Activated CD8-positive, alpha-beta memory T cell treated with anti-CD3 and anti-CD28 coated beads, Interleukin-2, amount 50 U/mL, for 1 hour (primary cell): Measurements from ENCODE around the gene POLRMT.
"Not testable (repeated sequence)": the region's sequence is repeated elsewhere in the genome, so short reads cannot be mapped to it uniquely, and the experiment has no call there.

Experiments used
- DNase-seq: peaks from one replicate; pipeline ENCODE4 v3.0.0-alpha.2; 2020; ENCODE audit errors: extremely low read depth

POLRMT gene

DNA sequence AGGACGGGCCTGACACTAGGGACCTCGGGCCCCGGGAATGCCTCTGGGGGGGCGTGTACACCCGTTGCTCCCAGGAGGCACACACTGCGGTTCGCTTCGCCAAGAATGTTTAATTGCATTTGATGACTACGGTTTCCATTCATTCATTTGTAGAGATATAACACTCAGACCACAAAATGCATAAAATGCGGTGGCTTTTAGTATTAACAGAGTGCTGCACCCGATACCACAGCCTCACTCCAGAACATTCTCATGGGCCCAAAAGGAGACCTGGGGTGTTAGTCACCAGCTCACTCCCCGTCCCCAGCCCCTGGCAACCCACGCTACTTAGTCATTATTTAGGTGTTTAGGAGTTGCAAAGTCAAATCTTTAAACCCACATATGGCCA lies 21.9 kb downstream of the POLRMT start:
- DNase-seq: no peak

DNA sequence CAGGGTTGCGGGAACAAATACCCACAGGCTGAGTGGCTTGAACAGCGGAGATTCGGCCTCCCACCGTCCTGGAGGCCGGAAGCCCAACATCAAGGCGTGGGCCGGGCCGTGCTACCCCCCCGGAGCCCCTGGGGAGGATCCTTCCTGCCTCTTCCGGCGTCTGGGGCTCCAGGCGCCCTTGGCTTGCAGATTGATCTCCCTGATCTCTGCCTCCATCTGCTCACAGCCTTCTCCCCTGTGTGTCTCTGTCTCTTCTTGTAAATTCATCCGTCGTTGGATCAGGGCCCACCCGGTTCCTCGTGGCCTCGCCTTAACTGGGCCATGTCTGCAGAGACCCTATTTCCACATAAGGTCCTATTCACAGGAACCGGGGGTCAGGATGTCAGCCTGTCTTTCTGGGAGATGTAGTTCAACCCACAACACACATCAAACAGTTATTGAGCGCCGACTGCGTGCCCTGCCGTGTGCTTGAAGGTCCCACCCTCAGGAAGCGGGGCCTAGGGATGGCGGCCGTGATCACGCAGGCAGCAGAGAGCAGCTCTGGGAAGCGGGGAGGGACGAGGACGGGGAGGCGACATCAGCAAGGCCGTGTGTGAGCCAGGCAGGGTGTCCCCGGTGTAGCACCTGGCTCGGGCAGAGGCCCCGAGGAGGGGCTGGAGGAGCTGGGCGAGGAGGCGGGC lies 22.4 kb downstream of the POLRMT start:
- DNase-seq: no peak

DNA sequence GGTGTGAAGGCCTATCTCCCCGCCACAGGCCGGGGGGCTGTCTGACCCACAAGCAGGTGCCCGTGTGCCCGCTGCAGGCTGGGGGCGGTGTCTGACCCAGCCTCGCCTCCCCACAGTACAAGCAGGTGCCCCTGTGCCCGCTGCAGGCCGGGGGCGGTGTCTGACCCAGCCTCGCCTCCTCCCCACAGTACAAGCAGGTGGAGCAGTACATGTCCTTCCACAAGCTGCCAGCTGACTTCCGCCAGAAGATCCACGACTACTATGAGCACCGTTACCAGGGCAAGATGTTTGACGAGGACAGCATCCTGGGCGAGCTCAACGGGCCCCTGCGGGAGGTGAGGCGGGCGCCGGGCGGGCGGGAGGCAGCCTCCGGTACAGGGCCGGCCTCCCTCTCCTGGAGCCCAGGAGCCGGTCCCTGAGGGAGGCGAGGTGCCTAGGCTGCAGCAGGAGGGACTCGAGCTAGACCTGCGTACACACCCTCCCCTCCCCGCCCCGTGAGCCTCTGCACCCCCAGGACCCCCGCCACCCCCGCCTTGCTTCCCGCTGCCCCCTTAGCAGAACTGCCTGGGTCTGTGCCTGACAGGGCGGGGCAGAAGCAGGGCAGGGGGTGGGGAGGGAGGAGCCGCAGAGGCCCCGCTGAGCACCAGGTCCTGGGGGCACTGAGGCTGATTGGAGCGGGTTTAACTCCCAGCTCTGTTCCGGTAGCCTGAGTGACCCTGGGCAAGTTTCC lies 23.1 kb downstream of the POLRMT start:
- DNase-seq: no peak

DNA sequence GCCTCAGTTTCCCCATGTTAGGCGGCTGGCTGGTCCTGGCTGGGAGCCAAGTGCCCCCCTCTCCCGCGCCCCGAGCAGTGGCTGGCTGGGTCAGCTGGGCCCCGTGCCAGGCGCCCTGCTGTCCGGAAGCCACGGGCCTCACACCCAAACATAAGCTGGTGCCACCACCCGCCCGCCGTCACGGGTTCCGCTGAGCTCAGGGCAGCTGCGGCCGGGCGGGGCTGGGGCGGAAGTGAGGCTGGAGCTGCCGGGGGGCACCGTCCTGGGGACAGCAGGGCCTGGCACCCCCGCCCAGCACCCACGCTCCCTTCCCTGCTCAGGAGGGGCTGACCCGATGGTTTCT lies 24.4 kb downstream of the POLRMT start:
- DNase-seq: no peak

DNA sequence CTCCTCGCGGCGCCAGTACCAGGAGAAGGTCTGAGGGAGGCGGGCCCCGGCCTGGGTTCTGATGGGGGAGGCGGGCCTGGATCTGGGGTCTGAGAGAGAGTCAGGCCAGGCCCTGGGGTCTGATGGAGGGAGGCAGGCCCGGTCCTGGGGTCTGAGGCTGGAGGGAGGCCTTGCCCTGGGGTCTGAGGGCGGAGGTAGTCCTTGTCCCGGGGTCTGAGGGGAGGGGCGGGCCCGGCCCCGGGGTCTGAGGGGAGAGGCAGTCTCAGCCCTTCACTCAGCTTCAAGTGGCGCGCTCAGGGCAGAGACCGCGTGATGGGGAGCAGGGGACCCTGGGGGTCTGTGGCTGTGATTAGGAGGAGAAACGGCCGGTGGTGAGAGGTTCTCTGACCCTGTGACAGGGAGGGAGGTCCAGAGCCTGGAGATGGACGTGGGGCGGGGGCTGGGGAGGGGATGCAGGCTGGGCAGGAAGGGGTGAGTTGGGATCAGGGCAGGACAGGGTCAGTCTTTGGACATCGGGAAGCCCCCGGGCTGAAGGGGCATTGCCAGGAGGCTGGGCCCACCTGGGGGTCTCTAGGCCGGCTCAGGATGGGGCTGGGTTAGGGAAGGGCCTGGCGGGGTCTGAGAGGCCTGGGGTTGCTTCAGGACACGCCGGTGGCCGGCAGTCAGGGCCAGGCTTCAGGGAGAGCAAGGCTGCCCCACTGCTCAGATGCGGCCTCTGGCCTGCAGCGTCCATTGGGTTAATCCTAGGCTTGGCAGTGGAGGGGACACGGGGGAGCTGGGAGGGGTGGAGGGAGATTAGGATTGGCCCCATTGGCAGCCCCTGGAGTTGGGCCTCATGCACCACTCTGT lies 25.0 kb downstream of the POLRMT start:
- no peak for DNase-seq

DNA sequence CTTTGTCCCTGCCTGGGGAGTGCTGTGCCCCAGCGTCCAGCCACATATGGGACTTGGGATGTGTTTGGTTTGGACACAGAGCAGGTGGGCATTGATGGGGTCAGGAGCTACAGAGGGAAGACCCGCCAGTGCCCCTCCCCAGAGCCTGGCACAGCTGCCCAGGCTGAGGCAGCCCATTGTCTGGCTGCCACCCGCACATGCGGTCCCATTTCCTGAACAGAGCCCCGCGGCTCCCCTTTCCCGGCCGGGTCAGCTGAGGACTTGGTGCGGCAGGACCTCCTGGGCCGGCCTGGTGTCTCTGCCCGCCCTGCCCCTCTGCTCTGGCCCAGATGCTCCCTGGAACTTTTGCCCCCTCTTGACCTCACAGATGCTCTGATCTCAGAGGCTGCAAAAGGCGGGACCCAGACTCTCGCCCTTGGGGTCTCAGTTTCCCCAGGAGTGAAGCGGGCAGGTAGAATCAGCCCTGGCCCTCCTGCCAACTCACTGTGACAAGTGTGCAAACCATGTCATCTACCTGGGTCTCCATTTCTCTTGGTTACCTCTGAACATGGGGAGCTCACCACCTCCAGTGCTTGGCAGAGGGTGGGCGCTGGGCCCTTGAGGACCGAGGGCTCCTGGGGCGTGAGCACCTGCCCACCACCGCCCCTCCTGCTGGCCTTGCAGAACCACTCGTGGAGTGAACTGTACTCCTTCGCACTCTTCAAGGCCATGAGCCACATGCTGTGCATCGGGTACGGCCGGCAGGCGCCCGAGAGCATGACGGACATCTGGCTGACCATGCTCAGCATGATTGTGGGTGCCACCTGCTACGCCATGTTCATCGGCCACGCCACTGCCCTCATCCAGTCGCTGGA lies 25.8 kb downstream of the POLRMT start:
- no peak for DNase-seq

DNA sequence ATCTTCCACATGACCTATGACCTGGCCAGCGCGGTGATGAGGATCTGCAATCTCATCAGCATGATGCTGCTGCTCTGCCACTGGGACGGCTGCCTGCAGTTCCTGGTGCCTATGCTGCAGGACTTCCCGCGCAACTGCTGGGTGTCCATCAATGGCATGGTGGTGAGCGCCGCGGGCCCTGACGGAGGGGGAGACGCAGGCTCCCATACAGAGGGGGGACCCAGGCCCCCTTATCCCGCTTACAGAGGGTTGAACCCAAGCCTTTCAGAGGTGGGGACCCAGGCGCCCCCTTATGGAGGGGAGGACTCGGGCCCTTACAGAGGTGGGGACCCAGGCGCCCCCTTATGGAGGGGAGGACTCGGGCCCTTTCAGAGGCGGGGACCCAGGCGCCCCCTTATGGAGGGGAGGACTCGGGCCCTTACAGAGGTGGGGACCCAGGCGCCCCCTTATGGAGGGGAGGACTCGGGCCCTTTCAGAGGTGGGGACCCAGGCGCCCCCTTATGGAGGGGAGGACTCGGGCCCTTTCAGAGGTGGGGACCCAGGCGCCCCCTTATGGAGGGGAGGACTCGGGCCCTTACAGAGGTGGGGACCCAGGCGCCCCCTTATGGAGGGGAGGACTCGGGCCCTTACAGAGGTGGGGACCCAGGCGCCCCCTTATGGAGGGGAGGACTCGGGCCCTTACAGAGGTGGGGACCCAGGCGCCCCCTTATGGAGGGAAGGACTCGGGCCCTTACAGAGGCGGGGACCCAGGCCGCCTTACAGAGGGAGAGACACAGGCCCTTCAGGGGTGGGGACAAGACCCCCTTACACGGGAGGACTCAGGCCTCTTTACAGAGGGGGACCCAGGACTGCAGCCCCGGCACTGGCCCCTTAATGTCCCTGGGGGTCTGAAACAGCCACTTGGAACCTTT lies 28.0 kb downstream of the POLRMT start:
- DNase-seq: not testable (repeated sequence)

DNA sequence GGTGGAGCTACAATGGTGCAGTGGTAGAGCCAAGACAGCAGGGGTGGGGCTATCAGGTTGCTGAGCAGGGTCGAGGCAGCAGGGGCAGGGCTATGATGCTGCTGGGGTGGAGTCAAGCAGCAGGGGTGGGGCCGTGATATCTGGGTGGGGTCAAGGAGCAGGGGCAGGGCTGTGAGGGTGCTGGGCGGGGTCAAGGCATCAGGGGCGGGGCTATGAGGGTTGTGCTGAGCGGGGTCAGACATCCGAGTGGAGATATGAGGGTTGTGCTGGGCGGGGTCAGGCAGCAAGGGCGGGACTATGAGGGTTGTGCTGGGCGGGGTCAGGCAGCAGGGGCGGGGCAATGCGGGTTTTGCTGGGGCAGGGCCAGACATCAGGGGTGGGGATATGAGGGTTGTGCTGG lies 29.0 kb downstream of the POLRMT start:
- DNase-seq: no peak

DNA sequence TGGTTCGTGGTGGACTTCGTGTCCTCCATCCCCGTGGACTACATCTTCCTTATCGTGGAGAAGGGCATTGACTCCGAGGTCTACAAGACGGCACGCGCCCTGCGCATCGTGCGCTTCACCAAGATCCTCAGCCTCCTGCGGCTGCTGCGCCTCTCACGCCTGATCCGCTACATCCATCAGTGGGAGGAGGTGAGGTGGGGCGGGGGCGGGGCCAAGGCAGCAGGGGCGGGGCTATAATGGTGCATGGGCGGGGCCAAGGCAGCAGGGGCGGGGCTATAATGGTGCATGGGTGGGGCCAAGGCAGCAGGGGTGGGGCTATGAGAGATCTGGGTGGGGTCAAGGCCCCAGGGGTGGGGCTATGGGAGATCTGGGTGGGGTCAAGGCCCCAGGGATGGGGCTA lies 29.6 kb downstream of the POLRMT start:
- not testable (repeated sequence) for DNase-seq

DNA sequence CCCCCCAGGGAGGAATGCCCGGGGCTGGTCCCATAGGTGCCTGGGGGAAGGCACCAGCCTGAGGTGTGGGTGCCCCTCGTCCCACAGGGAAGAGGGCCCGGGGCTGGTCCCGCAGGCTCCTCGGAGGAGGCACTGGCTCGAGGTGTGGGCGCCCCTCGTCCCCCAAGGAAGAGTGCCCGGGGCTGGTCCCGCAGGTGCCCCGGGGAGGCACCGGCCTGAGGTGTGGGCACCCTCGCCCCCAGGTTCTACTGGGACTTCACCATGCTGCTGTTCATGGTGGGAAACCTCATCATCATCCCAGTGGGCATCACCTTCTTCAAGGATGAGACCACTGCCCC lies 30.1 kb downstream of the POLRMT start:
- DNase-seq: not testable (repeated sequence)

DNA sequence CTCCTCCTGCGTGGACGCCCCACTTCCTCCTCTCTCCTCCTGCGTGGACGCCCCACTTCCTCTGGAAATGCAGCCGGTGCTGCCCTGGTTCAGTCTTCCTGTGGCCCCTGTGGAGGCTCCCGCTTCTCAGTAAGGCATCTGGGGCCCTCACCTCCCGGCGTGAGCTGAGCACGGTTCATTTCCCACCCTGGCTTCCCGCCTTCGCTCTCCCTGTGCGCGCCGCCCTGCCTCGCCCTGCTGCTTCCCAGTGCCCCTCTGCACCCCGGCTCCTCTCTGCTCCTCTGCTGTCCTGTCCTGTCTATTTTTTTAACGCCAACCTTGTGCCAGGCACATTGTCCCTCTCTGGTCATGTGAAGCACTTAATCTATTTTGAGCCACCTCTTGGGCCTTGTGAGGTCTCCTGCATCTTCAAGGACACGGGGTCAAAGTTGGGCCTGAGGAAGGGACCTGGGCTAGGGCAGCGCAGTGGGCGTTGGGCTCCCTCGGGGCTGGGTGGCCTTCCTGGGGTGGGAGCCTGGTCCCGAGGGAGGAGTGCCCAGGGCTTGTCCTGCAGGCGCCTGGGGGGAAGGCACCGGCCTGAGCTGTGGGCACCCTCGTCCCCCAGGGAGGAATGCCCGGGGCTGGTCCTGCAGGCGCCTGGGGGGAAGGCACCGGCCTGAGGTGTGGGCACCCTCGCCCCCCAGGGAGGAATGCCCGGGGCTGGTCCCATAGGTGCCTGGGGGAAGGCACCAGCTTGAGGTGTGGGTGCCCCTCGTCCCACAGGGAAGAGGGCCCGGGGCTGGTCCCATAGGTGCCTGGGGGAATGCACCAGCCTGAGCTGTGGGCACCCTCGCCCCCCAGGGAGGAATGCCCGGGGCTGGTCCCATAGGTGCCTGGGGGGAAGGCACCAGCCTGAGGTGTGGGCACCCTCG lies 30.7 kb downstream of the POLRMT start:
- no peak for DNase-seq

DNA sequence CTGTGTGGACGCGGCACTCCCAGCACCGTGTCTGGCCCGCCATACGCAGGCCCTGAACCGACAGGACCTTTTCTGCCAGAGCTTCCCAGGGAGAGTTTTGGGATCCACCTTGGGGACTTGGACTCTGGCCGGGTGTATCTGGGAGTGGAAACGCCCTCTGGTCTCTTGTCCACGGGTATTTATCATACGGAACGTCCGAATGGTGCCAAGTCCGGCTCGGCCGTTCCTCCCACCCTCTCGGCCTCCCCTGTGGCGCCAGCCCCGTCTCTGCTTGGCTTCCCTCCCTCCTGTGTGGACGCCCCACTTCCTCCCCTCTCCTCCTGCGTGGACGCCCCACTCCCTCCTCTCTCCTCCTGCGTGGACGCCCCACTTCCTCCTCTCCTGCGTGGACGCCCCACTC lies 31.5 kb downstream of the POLRMT start:
- no peak for DNase-seq

DNA sequence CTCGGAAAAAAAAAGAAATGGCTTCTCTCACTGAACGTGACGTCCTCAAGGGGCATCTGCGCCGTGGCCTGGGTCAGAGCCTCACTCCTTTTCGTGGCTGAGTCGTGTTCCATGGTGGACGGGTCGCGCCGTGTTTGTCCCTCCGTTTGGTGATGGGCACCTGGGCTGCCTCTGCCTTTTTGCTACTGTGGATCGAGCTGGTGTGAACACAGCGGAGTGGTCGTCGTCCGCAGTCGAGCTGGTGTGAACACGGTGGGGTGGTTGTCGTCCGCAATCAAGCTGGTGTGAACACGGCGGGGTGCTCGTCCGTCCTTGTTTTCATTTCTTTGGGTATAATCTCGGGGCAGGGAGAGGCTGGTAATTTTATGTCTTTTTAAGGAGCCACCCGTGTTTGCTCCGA lies 32.0 kb downstream of the POLRMT start:
- no peak for DNase-seq

DNA sequence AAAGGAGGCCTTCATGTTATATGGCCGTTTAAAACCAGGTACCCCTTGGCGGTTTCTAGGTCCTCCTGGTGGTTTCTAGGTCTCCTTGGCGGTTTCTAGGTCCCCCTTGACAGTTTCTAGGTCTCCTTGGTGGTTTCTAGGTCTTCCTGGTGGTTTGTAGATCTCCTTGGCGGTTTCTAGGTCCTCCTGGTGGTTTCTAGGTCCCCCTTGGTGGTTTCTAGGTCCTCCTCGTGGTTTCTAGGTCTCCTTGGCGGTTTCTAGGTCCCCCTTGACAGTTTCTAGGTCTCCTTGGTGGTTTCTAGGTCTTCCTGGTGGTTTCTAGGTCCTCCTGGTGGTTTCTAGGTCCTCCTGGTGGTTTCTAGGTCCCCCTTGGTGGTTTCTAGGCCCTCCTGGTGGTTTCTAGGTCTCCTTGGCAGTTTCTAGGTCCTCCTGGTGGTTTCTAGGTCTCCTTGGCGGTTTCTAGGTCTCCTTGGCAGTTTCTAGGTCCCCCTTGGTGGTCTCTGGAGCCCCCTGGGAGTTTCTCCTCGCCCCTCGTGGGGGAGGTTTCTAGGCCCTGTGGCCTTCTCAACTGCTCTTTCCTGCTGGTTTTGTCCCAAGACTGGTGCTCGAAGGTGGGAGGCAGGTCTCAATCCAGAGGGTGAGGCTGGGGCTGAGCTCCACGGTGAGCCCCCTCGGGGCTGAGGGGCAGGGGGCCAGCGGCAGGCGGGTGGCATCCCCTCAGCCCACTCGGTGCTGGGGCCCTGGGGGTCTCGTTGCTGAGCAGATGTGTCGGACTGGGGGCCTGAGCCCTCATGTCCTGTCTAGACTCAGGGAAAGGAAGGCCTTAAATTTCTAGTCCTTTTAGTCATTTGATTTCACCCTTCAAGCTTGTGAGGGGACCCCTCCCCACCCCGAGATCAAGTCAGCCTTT lies 35.7 kb downstream of the POLRMT start:
- no peak for DNase-seq

DNA sequence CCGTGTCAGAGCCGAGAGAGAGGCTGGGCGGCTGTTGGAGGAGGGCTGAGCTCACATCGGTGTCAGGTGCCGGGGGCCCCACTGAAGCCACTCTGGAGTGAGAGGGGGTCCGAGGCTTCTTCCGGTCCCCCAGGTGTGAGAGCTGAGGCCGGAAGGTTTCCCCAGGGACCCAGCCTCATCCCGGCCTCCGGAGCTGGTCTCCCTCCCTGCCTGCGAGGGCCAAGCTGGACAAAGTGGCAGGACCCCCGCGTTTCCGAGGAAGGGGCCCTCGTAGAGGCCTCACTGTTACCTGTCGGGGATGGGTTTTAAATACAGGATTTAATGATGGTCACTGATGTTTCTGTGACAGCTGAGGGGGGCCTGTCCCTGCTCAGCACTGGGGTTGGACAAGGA lies 37.1 kb downstream of the POLRMT start:
- DNase-seq: no peak

DNA sequence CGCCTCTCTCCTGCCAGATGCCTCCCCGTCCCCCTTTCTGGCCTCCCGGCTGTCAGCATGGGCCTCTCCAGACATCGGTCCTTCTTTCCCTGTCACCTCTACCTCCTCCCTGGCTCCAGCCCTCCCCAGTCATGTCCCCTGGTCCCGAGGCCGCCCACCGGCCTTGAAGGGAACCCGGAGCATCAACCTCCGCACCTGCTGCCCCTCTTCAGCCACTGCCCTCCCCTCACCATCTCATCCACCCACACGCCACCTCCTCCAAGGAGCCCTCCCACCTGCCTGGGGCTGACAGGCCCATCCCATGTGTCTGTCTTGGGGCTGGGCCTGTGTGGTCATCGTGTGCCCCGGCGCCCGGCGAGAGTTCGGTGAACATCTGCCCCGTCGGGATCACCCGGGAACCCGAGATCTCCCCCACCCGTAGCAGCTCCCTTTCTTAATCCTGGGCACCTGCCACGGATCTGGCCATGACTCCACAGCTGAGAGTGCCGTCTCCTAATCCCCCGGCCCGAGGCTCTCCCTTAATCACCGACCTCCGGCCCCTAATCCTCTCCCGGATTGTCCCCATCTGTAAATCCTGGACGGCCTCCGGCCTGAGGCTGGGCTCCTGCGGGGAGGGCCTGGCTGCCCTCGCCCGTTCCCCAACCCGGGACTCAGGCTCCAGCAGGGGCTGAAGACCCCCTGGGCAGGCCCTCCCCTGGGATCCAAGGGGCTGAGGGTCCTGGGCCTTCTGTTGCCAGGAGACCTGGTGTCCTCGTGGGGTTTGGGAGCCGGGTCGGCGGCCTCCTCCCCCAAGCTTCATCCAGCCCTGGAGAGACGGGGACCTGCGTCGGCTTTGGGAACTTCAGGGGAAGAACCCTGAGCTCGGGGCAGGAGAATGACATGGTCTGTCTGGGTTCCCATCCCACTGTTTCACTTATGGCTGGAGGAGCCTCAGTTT lies 37.7 kb downstream of the POLRMT start:
- no peak for DNase-seq

DNA sequence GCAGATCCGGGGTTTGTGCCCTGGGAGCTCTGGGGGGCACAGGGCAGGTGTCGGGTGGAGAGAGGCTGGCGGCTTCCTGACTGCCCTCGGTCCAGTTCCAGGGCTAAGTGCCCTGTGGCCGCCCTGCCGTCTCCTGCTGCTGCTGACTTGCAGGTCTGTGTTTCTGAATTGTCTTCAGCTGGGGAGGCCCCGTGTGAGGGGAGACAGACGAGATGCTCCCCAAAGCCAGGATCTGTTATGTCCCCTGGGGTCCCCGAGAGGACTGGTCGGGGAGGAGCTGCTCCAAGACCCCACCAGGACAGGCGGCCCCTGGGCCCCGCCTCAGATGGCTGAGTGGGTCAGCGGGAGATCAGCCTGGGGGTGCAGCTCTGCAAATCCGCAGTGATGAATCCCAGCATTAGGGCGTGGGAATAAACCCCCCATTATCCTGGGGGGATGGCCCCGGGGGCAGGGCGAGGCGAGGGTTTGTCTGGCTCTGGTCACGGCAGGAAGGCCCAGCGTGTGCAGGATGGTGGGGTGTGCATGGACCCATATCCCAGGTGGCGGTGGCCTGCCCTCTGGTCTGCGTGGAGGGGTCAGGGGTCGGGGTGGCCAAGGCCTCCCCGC lies 39.0 kb downstream of the POLRMT start:
- no peak for DNase-seq
